ENCODE data around the gene GRB2.

- TF ChIP-seq POLR2AphosphoS5 (IDR thresholded peaks at IDR 0.05; ENCODE audit: low read depth), result no peak
- TF ChIP-seq CTCF (IDR thresholded peaks at IDR 0.05; ENCODE audit: insufficient read depth, low read length), result no peak
- no peak for TF ChIP-seq REST (IDR thresholded peaks at IDR 0.05; ENCODE audit: insufficient replicate concordance, low read depth)
- no peak for TF ChIP-seq GABPA (IDR thresholded peaks at IDR 0.05; ENCODE audit: low read depth)
- TF ChIP-seq SPI1 (IDR thresholded peaks at IDR 0.05; ENCODE audit: borderline replicate concordance, low read depth), result no peak
Measured at GRCh38 chr17:75300280-75300679, 105.2 kb downstream of the GRB2 start.
